ENCODE data around the gene CHRNA10.

- no peak for TF ChIP-seq EP300 (IDR thresholded peaks at IDR 0.05; ENCODE audit: low read depth in 2 of 2, low read length in 2 of 2)
- TF ChIP-seq EP300 (CRISPR knock-in tag; IDR thresholded peaks at IDR 0.05; ENCODE audit: borderline replicate concordance), result no peak
- no peak for TF ChIP-seq JUN (CRISPR knock-in tag; IDR thresholded peaks at IDR 0.05)
- no peak for TF ChIP-seq FIP1L1 (IDR thresholded peaks at IDR 0.05; ENCODE audit: borderline replicate concordance, insufficient read depth, low read depth, low read length)
- TF ChIP-seq CTCF (CRISPR knock-in tag; IDR thresholded peaks at IDR 0.05), result 0 out of 2 replicates have a peak, but pooled peaks have one; percentile 9
- no peak for TF ChIP-seq JUND (CRISPR knock-in tag; IDR thresholded peaks at IDR 0.05)
- TF ChIP-seq GTF2F1 (IDR thresholded peaks at IDR 0.05; ENCODE audit: low read length), result no peak
- TF ChIP-seq CENPT (CRISPR knock-in tag; IDR thresholded peaks at IDR 0.05; ENCODE audit: low read depth), result no peak
- no peak for TF ChIP-seq FOSL1 (CRISPR knock-in tag; IDR thresholded peaks at IDR 0.05; ENCODE audit: borderline replicate concordance)
Measured at GRCh38 chr11:3642071-3642951, 28.9 kb downstream of the CHRNA10 start.
